Cardiac muscle cell (in vitro differentiated cells and primary cell): ENCODE measurements around the gene CCDC63. TPM values are rescaled to one million over a fixed set of nuclear protein-coding genes. Genes with fewer than 3 reads are reported as not detected.

ENCODE experiments used
- DNase-seq, 2 donors: peaks; one replicate each; pipeline versions ENCODE4 v3.0.0 to v3.0.0-alpha.2; 2010 to 2017; ENCODE audit warnings: low read depth in 1 of 2, low spot score in 1 of 2
- H3K27ac ChIP-seq: fragments of 200-600 bp; sonication (generic); 2 replicates; pipeline ENCODE4 v1.5.1; 2016
- H3K27me3 ChIP-seq: fragments of 200-600 bp; sonication (generic); 2 replicates; pipeline ENCODE4 v1.6.0; 2016; ENCODE audit warnings: control low read depth
- H3K36me3 ChIP-seq: fragments of 200-600 bp; sonication (generic); 2 replicates; pipeline ENCODE4 v1.5.1; 2016; ENCODE audit warnings: control low read depth
- H3K4me1 ChIP-seq: fragments of 200-600 bp; sonication (generic); 2 replicates; pipeline ENCODE4 v1.8.1; 2017; ENCODE audit warnings: low read depth, mild to moderate bottlenecking, mixed run types
- H3K4me3 ChIP-seq: fragments of 200-600 bp; sonication (generic); 2 replicates; pipeline ENCODE4 v1.5.1; 2016; ENCODE audit warnings: mild to moderate bottlenecking
- H3K9me3 ChIP-seq: fragments of 200-600 bp; sonication (generic); 2 replicates; pipeline ENCODE4 v1.5.1; 2017; ENCODE audit warnings: low read depth, mild to moderate bottlenecking, control low read depth
- polyA plus RNA-seq: library from polyadenylated mRNA; unstranded; fragments of >200 nt; fragmentation: Nextera tagmentation; extraction: Ambion mirVana; gene quantifications from 2 replicates; pipeline ENCODE4 v1.2.1, GENCODE V29; 2016
- total RNA-seq: library from RNA; depleted of rRNA; stranded (reverse); fragments of >200 nt; gene quantifications from 2 replicates; pipeline ENCODE4 v1.2.3, GENCODE V29; 2016
- TF ChIP-seq, protein P1 (sequence below): IDR thresholded peaks from 2 replicates; pipeline ENCODE4 v1.5.1; 2012; ENCODE audit warnings: low read depth, mild to moderate bottlenecking, low read length

CCDC63 gene
- total and polyA plus RNA-seq, 2 experiments from 2014 or later, result 0.22 TPM; not detected in 1

DNA sequence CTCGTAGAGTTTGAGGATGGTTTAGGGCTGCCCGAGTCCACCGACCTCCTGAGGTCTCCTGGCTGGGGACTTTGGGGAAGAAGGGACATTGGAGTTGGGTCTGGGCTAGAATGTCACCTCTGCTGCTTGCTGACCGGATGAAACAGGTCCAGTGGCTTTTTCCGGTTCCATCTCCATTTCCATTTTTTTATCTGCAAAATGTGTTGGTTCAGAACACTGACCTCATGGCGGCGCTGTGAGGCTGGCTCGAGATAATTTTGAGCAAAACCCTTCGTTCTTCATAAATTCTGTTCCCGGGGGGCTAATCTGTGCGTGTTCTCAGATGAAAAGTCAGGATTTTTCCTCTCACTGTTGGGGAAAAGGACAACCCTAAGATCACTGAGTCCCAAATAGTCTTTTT, 85.3 kb downstream of the CCDC63 start:
- H3K4me3 ChIP-seq, result no peak overlapping the region
- peak in 1 of 2 donors; percentile 29 for DNase-seq
- peak overlapping the region; percentile 95 for H3K27ac ChIP-seq
- no peaks in the 10 kb centered on the region for H3K9me3 ChIP-seq
- TF ChIP-seq, protein P1, sequence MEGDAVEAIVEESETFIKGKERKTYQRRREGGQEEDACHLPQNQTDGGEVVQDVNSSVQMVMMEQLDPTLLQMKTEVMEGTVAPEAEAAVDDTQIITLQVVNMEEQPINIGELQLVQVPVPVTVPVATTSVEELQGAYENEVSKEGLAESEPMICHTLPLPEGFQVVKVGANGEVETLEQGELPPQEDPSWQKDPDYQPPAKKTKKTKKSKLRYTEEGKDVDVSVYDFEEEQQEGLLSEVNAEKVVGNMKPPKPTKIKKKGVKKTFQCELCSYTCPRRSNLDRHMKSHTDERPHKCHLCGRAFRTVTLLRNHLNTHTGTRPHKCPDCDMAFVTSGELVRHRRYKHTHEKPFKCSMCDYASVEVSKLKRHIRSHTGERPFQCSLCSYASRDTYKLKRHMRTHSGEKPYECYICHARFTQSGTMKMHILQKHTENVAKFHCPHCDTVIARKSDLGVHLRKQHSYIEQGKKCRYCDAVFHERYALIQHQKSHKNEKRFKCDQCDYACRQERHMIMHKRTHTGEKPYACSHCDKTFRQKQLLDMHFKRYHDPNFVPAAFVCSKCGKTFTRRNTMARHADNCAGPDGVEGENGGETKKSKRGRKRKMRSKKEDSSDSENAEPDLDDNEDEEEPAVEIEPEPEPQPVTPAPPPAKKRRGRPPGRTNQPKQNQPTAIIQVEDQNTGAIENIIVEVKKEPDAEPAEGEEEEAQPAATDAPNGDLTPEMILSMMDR, result peak; percentile 62
- no peaks in the 10 kb centered on the region for H3K27me3 ChIP-seq
- H3K4me1 ChIP-seq, result peaks cover 51% of the 10 kb centered on the region
- H3K36me3 ChIP-seq, result no peaks in the 10 kb centered on the region

DNA sequence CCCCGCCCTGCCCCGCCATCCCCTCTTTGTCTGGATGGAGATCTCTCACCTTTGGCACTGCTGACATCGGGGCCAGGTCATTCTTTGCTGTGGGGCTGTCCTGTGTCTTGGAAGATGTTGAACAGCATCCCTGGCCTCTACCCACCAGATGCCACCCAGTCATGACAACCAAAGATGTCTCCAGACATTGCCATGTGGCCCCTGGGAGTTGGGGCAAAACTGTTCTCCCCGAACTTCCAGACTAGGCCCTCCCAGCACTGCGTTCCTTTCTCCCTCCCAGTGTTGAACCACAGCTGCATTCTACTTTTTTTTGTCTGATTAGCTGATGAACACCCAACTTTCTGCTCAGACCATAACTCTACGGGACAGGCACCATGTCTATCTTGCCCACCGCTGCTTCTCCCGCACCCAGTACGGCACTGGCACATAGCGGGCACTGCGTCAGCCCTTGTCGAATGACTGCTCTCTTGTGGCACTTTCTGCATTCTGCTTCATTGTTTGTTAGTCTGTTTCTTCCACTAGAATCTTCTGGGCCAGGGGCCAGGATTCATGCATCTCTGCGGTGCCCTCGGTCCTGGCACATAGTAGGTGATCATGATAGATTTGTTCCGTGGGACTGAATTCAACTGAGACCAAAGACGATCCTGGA, 86.7 kb downstream of the CCDC63 start:
- H3K27ac ChIP-seq, result no peak overlapping the region
- H3K36me3 ChIP-seq, result no peaks in the 10 kb centered on the region
- TF ChIP-seq, protein P1, result no peak
- H3K9me3 ChIP-seq, result no peaks in the 10 kb centered on the region
- H3K4me3 ChIP-seq, result no peak overlapping the region
- DNase-seq, result no peak
- H3K27me3 ChIP-seq, result no peaks in the 10 kb centered on the region
- peaks cover 37% of the 10 kb centered on the region for H3K4me1 ChIP-seq

DNA sequence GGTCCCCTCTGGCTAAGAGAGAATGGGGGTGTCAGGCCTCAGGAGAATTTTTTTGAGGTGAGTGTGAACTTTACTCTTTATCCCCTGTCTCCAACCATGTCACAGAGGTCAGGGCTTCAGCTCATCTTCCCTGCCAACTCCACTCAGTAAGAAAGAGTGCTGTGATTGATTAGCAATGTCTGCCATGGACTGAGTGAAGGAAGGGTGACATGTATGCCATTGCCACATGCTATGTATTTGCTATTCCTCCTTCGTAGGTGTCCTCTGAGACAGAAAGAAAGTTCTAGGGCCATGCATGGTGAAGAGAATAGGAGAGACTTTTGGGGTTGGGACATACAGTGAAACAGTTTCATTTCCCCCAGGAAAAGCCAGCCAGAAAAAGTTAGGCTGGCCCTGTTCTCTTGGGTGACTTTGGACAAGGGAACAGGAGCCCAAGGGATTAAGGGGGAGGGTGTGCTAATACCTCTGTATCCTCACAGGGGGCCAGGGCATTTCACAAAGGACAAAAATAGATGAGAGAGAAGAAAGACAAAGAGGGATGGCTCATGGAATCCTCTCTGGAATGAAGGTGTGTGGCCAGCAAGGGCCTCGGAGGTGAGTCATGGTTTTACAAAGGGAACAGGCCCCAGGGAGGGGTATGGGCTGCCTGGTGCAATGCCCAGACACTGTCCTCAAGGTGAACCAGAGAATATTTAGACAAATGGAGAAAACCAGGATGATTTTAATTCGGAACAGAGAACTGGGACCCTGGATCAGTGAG, 87.5 kb downstream of the CCDC63 start:
- peak overlapping the region; percentile 47 for H3K27ac ChIP-seq

DNA sequence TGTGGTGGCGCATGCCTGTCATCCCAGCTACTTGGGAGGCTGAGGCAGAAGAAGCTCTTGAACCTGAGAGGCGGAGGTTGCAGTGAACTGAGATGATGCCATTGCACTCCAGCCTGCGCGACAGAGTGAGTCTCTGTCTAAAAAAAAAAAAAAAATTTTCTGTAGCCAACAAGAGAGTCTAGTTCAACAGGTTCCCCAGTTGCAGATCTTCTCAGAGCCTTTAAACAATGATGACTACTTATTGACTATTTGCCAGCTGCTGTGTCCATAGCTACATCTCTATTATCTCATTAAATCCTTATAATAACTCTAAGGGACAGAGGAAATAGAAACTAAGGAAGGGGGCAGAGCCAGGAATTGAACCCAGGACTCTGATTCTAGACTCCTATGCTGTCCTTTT, 88.8 kb downstream of the CCDC63 start:
- H3K36me3 ChIP-seq, result no peaks in the 10 kb centered on the region
- DNase-seq, result no peak

More for the DNA sequence above, 87.5 kb downstream of the CCDC63 start:
- no peak for DNase-seq
- TF ChIP-seq, protein P1, result no peak
- Histone ChIP-seq H3K27me3 (no peaks in the 10 kb centered on the region), H3K36me3 (no peaks in the 10 kb centered on the region), H3K4me1 (peaks cover 38% of the 10 kb centered on the region), H3K4me3 (no peak overlapping the region), H3K9me3 (no peaks in the 10 kb centered on the region)

DNA sequence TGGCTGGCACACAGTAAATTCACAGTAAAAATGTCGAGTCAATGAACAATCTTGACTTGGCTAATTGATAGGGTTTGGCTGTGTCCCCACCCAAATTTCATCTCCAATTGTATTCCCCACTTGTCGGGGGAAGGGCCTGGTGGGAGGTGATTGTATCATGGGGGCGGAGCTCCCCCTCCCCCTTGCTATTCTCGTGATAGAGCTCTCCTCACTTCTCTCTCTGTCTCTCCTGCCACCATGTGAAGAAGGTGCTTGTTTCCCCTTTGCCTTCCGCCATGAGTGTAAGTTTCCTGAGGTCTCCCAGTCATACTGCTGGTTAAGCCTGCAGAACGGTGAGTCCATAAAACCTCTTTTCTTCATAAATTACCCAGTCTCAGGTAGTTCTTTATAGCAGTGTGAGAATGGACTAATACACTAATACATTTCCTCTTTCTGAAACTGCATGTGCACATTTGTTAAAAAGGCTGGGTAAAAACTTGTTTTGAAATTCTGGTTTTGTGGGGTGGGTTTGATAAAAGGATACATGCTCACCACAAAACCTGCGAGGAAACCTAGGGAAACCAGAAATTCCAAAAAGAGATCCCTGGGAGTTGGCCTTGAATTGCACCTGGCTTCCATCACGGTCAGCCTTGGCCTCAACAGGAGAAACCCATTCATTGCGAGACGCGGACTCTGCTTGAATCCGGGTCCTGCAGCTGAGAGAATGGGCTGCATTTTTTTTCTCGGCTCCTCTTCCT, 89.7 kb downstream of the CCDC63 start:
- H3K9me3 ChIP-seq, result no peaks in the 10 kb centered on the region
- no peaks in the 10 kb centered on the region for H3K27me3 ChIP-seq
- no peaks in the 10 kb centered on the region for H3K36me3 ChIP-seq
- DNase-seq, result no peak
- H3K4me3 ChIP-seq, result peak overlapping the region; percentile 0
- H3K27ac ChIP-seq, result no peak overlapping the region
- TF ChIP-seq, protein P1, result no peak
- H3K4me1 ChIP-seq, result peaks cover 42% of the 10 kb centered on the region

More for the DNA sequence above, 88.8 kb downstream of the CCDC63 start:
- Histone ChIP-seq H3K4me3 (no peak overlapping the region), H3K9me3 (no peaks in the 10 kb centered on the region), H3K27me3 (no peaks in the 10 kb centered on the region), H3K27ac (no peak overlapping the region), H3K4me1 (peaks cover 39% of the 10 kb centered on the region)
- TF ChIP-seq, protein P1, result no peak
